Spleen (tissue), 11 donors: ENCODE results near the gene FAM168B. TPM values are rescaled to one million over a fixed set of nuclear protein-coding genes. Genes with fewer than 3 reads are reported as not detected.

Source experiments
- DNase-seq: peaks from one replicate; pipeline ENCODE4 v3.0.0-alpha.2; 2020
- H3K27ac ChIP-seq, 8 donors: fragments of 200-600 bp; sonication (generic) in 7 of 8; 1 replicate in 4 of 8; 2 replicates in 4 of 8; pipeline versions ENCODE4 v1.5.0 to v1.8.0; 2016 to 2021; ENCODE audit warnings: inconsistent platforms in 4 of 8, mild to moderate bottlenecking in 4 of 8, moderate library complexity in 1 of 8
- H3K27me3 ChIP-seq, 7 donors: fragments of 200-600 bp; sonication (generic) in 6 of 7; replicated peaks in 1 of 7; 1 replicate in 4 of 7; 2 replicates in 3 of 7; pipeline versions ENCODE4 v1.5.0 to v1.8.0; 2016 to 2021; ENCODE audit warnings: inconsistent platforms in 3 of 7, mild to moderate bottlenecking in 1 of 7
- H3K36me3 ChIP-seq, 6 donors: fragments of 200-600 bp; sonication (generic) in 5 of 6; 1 replicate in 4 of 6; 2 replicates in 2 of 6; pipeline versions ENCODE4 v1.5.0 to v1.8.0; 2016 to 2021; ENCODE audit warnings: inconsistent platforms in 2 of 6
- H3K4me1 ChIP-seq, 6 donors: fragments of 200-600 bp; sonication (generic) in 5 of 6; 1 replicate in 3 of 6; 2 replicates in 3 of 6; pipeline versions ENCODE4 v1.5.0 to v1.8.0; 2016 to 2021; ENCODE audit warnings: inconsistent platforms in 3 of 6
- H3K4me3 ChIP-seq, 8 donors: fragments of 200-600 bp; sonication (generic) in 7 of 8; 1 replicate in 4 of 8; 2 replicates in 4 of 8; pipeline versions ENCODE4 v1.5.0 to v1.8.0; 2016 to 2021; ENCODE audit warnings: inconsistent platforms in 4 of 8, mild to moderate bottlenecking in 4 of 8, moderate library complexity in 2 of 8
- H3K9me3 ChIP-seq, 8 donors: fragments of 200-600 bp; sonication (generic) in 7 of 8; 1 replicate in 4 of 8; 2 replicates in 4 of 8; pipeline versions ENCODE4 v1.5.0 to v1.8.0; 2016 to 2021; ENCODE audit warnings: inconsistent platforms in 4 of 8
- POLR2A ChIP-seq, 3 donors: fragments of 450-650 bp; IDR thresholded peaks; one replicate each; pipeline ENCODE4 v1.5.1; 2017; ENCODE audit warnings: antibody characterized with exemption in 3 of 3, mild to moderate bottlenecking in 1 of 3
- POLR2AphosphoS5 ChIP-seq, 3 donors: sonication (generic); formaldehyde crosslinking; IDR thresholded peaks; one replicate each; pipeline ENCODE4 v1.5.1; 2017; ENCODE audit warnings: antibody characterized with exemption in 3 of 3
- WGBS, 5 donors: extraction: QIAGEN DNeasy Blood & Tissue Kit in 3 of 5; methylation state at CpG; one replicate each; pipeline versions ENCODE4 v1.1.5 to v1.1.7; 2013 to 2018; 5-methylcytosine and 5-hydroxymethylcytosine counted together
- intact Hi-C: fragments of 100-400 bp; cut with DNase I; formaldehyde crosslinking; loops from one replicate; pipeline ENCODE4 v1.15.0; 2023; ENCODE audit warnings: low total_unique reads
- polyA plus RNA-seq, 3 donors: library from polyadenylated mRNA; stranded (reverse); fragments of 200-250 nt; gene quantifications; one replicate each; pipeline ENCODE4 v1.2.1, GENCODE V29; 2013
- total RNA-seq, 7 donors: library from RNA; depleted of rRNA in 3 of 7; stranded (reverse); fragments of >200 nt in 3 of 7; fragmentation: NEBNext Ultra II Directional in 4 of 7; extraction: Animal tissue kit (Norgen Biotek cat#: 25700) in 4 of 7; gene quantifications; one replicate each; pipeline versions ENCODE4 v1.1.0 to v1.2.1, GENCODE V29; 2016 to 2021
- TF ChIP-seq, protein P1 (sequence below), 11 experiments: fragments of 200-600 bp in 7 of 11; fragments of 450-650 bp in 4 of 11; sonication (generic) in 4 of 11; IDR thresholded peaks in 8 of 11; conservative IDR thresholded peaks in 3 of 11; 1 replicate in 7 of 11; 2 replicates in 4 of 11; pipeline versions ENCODE4 v1.4.0 to v1.8.0; 2016 to 2021; ENCODE audit warnings: antibody characterized with exemption in 11 of 11, inconsistent platforms in 4 of 11, mild to moderate bottlenecking in 1 of 11
- donor health status: healthy with polysubstance abuse.
- donor health status: DM: no; HTN: no; CAD: no; lungs with moderate emphysema.
- donor health status: DM: no; HTN: no; CAD: no.
- donor health status: Bipolar disorder and iron deficiency.
- donor health status: healthy.
- donor health status: DM: no; HTN: no; CAD: no.
- donor health status: DM: yes; HTN: yes; CAD: no.

Gene FAM168B
- total and polyA plus RNA-seq, 10 donors: 10.9 to 107 (median 57.5) TPM

DNA sequence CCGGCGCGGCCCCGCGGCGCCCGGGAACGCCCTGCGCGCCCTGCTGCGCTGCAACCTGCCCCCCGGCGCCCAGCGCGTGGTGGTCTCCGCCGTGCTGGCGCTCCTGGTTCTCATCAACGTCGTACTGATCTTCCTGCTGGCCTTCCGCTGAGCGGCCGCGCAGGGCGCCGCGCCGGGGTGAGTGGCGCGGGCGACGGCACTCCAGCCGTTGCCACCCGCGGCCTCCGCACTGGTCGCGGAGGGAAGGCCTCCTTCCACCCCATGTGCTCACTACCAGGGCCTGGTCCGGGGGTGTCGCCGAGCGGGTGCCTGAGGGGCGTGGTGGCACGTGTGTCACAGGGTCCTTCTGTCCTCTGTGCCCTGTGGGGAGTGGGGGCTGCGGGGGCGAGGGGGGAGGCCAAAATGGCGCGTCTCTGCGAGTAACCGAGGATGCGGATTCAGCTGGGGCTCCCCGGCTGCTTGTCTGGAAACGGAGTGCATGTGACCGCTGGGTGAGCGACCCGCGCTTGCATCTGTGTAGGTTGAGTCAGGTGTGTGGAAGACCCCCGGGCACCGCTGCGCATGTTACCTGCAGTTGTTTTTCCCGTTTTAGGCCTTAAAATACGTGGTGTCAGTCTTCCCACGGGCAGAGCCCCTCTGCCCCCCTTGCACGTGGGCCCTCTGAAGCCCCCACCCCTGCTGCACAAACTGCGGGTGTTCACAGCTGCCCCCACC lies 58.0 kb downstream of the FAM168B start:
- peaks cover 0 to 27% (median 13%) of the 10 kb centered on the region in 6 donors for H3K4me1 ChIP-seq
- DNase-seq: peak; percentile 54
- TF ChIP-seq, protein P1, sequence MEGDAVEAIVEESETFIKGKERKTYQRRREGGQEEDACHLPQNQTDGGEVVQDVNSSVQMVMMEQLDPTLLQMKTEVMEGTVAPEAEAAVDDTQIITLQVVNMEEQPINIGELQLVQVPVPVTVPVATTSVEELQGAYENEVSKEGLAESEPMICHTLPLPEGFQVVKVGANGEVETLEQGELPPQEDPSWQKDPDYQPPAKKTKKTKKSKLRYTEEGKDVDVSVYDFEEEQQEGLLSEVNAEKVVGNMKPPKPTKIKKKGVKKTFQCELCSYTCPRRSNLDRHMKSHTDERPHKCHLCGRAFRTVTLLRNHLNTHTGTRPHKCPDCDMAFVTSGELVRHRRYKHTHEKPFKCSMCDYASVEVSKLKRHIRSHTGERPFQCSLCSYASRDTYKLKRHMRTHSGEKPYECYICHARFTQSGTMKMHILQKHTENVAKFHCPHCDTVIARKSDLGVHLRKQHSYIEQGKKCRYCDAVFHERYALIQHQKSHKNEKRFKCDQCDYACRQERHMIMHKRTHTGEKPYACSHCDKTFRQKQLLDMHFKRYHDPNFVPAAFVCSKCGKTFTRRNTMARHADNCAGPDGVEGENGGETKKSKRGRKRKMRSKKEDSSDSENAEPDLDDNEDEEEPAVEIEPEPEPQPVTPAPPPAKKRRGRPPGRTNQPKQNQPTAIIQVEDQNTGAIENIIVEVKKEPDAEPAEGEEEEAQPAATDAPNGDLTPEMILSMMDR (IDR thresholded peaks at IDR 0.05 in 8 of 11, conservative IDR thresholded peaks at IDR 0.05 in 3 of 11): no peak
- TF ChIP-seq POLR2A (IDR thresholded peaks at IDR 0.05): no peak
- no peak for TF ChIP-seq POLR2AphosphoS5 (IDR thresholded peaks at IDR 0.05)
- intact Hi-C loops: no loop called here
- H3K27me3 ChIP-seq: peaks cover 0 to 82% (median 30%) of the 10 kb centered on the region in 7 donors
- H3K36me3 ChIP-seq: no peaks in the 10 kb centered on the region
- WGBS, 5 donors: 8 to 40% (median 10%) methylated on average over 4 to 65 of the region's 65 CpGs
- H3K27ac ChIP-seq: no peak overlapping the region
- H3K9me3 ChIP-seq: no peaks in the 10 kb centered on the region
- H3K4me3 ChIP-seq: peak overlapping the region in 1 of 8 donors; percentile 49

DNA sequence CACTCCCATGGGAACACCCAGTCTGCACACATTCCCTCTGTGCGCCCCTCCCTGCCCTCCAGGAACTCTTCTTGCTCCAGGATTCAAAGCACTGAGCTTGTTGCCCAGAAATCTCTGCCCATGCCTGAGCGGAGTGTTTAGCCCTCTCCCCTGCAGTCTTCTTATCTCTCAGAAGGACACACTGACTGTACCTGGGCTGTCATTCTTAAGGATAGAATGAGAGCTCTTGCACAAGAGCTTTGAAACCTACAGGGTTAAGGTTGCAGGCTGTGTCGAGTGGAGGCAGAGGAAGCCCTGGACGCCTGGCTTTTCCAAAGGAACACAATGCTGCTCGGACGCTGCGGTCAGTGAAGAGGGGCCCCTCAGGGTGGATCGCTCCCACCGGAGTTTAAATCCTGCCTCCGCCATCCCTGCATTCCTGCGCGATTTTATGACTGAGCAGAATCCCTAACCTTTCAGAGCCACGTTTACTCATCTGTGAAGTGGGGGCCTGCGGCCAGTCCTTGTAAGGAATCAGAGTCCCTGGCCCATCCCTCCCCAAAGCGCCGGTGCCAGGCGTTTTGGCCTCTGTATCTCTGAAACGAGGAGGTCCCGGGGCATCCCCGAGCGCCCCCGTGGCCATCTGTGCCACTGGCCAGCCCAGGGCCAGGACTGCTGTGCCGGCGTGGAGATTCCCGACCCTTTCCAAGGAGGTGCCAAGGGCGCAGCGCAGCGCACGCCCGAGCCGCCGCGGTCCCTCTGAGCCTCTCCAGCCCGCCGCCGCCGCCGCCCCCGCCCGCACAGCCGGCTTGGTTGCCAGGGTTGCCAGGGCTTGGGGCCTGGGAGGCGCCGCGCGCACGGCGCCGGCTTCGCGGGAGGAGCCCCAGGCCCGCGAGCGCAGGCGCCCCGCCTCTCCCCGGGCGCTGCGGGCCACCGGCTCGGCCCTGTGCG lies 58.9 kb downstream of the FAM168B start:
- peak overlapping the region in 1 of 8 donors; percentile 49 for H3K4me3 ChIP-seq
- TF ChIP-seq, protein P1 (IDR thresholded peaks at IDR 0.05 in 8 of 11, conservative IDR thresholded peaks at IDR 0.05 in 3 of 11): no peak
- TF ChIP-seq POLR2AphosphoS5 (IDR thresholded peaks at IDR 0.05): no peak
- no peak for TF ChIP-seq POLR2A (IDR thresholded peaks at IDR 0.05)

DNA sequence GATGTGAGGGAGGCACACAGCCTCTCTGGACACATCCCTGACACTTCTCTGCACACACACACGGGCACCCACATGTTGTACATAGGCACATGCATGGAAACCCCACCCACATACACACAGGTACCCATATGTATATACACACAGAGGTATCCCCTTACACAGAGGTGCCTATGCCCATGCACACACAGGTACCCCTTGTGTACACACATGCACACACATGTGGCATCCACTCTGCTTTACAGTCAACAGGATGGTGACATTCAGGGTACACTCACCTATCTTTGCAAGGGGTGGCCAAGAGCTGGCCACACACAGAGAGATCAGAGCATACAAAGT lies 59.5 kb downstream of the FAM168B start:
- no peak for DNase-seq
- Histone ChIP-seq H3K4me1 (peaks cover 0 to 16% (median 6%) of the 10 kb centered on the region in 6 donors), H3K27ac (no peak overlapping the region), H3K9me3 (no peaks in the 10 kb centered on the region), H3K27me3 (peaks cover 0 to 67% (median 20%) of the 10 kb centered on the region in 7 donors), H3K36me3 (no peaks in the 10 kb centered on the region), H3K4me3 (no peak overlapping the region)
- TF ChIP-seq POLR2AphosphoS5 (IDR thresholded peaks at IDR 0.05): no peak
- TF ChIP-seq POLR2A (IDR thresholded peaks at IDR 0.05): no peak
- TF ChIP-seq, protein P1 (IDR thresholded peaks at IDR 0.05 in 8 of 11, conservative IDR thresholded peaks at IDR 0.05 in 3 of 11): no peak
- WGBS, 5 donors: 50 to 94% (median 69%) methylated on average over 1 of the region's 1 CpG
- intact Hi-C loops: no loop called here

More for the DNA sequence above, 58.9 kb downstream of the FAM168B start:
- Histone ChIP-seq H3K36me3 (no peaks in the 10 kb centered on the region), H3K27me3 (peaks cover 0 to 73% (median 21%) of the 10 kb centered on the region in 7 donors), H3K27ac (no peak overlapping the region), H3K4me1 (peaks cover 0 to 18% (median 6%) of the 10 kb centered on the region in 6 donors), H3K9me3 (no peaks in the 10 kb centered on the region)
- 5 to 13% (median 7%) methylated on average over 43 to 61 of the region's 61 CpGs for WGBS, 5 donors
- peak; percentile 75 for DNase-seq
- intact Hi-C loops: no loop called here
